GM12878 (cell line): ENCODE results near the gene SDCCAG8. TPM values are rescaled to one million over a fixed set of nuclear protein-coding genes. Genes with fewer than 3 reads are reported as not detected.

Experiments
- ATAC-seq: fragments of 200-7000 bp; cut with Tn5 transposase; 3 replicates; pipeline ENCODE4 v1.9.1; 2020; ENCODE audit warnings: mild to moderate bottlenecking, moderate library complexity
- BruUV-seq: library from RNA; stranded (reverse); fragments of 400-500 nt; replicated peaks from 2 replicates; lab custom pipeline; 2021; lab: Mats Ljungman, UMichigan
- CTCF ChIA-PET: fragments of 300-600 bp; sonication (Branson Sonifier 250); formaldehyde crosslinking; extraction: SDS; loops from one replicate; lab custom pipeline; 2021; ENCODE audit warnings: inconsistent platforms; lab: Yijun Ruan, JAX
- POLR2A ChIA-PET: fragments of 350-600 bp; formaldehyde crosslinking; extraction: SDS; loops from one replicate; lab custom pipeline; 2021; ENCODE audit warnings: inconsistent platforms; lab: Charles Lee
- RAD21 ChIA-PET: fragments of 300-600 bp; sonication (Branson Sonifier 250); formaldehyde crosslinking; loops from one replicate; lab custom pipeline; 2023; ENCODE audit warnings: antibody characterized with exemption; ENCODE audit not compliant: unreplicated experiment; lab: Charles Lee
- SMC1A ChIA-PET: fragments of 300-600 bp; sonication (Branson Sonifier 250); formaldehyde crosslinking; loops from one replicate; lab custom pipeline; 2023; ENCODE audit not compliant: unreplicated experiment, uncharacterized antibody; lab: Charles Lee
- DNase-seq: peaks from one replicate; pipeline ENCODE4 v3.0.0-alpha.2; 2011; ENCODE audit warnings: low read depth, low spot score
- FAIRE-seq: peaks from 3 replicates; lab custom pipeline; 2011; peaks lifted over from hg19 to GRCh38; lab: Jason Lieb, UNC
- H2AFZ ChIP-seq: 2 replicates; pipeline ENCODE4 v1.6.0; 2011; ENCODE audit warnings: low read depth, low read length, control low read depth; ENCODE audit not compliant: control insufficient read depth
- H3K27ac ChIP-seq: 2 replicates; pipeline ENCODE4 v1.5.1; 2011; ENCODE audit warnings: control low read depth; ENCODE audit not compliant: control insufficient read depth, insufficient read depth
- H3K27me3 ChIP-seq, 2 experiments: replicated peaks in 1 of 2; 2 replicates each; pipeline versions ENCODE4 v1.6.0 to v1.6.1; 2011; ENCODE audit warnings: low read length in 1 of 2; ENCODE audit not compliant: control insufficient read depth in 2 of 2, insufficient read depth in 2 of 2
- H3K36me3 ChIP-seq, 2 experiments: 2 replicates each; pipeline ENCODE4 v1.5.1; 2011; ENCODE audit warnings: low read length in 1 of 2; ENCODE audit not compliant: control insufficient read depth in 2 of 2, insufficient read depth in 2 of 2
- H3K4me1 ChIP-seq: 2 replicates; pipeline ENCODE4 v1.6.1; 2011; ENCODE audit warnings: mild to moderate bottlenecking, low read length, moderate library complexity, mixed read lengths; ENCODE audit not compliant: control insufficient read depth, insufficient read depth
- H3K4me2 ChIP-seq: 2 replicates; pipeline ENCODE4 v1.6.0; 2011; ENCODE audit warnings: control low read depth; ENCODE audit not compliant: control insufficient read depth, insufficient read depth
- H3K4me3 ChIP-seq: fragments of 200-600 bp; sonication (generic); 2 replicates; pipeline ENCODE4 v1.5.1; 2016
- H3K79me2 ChIP-seq: 2 replicates; pipeline ENCODE4 v1.6.0; 2011; ENCODE audit warnings: low read length; ENCODE audit not compliant: control insufficient read depth, insufficient read depth
- H3K9ac ChIP-seq: 2 replicates; pipeline ENCODE4 v1.8.0; 2011; ENCODE audit warnings: low read length, control low read depth, mixed read lengths; ENCODE audit not compliant: control insufficient read depth, insufficient read depth
- H3K9me3 ChIP-seq: replicated peaks from 3 replicates; pipeline ENCODE4 v1.5.1; 2011; ENCODE audit warnings: mild to moderate bottlenecking, low read length; ENCODE audit not compliant: control insufficient read depth, insufficient read depth
- H4K20me1 ChIP-seq: 2 replicates; pipeline ENCODE4 v1.6.0; 2011; ENCODE audit not compliant: control insufficient read depth, insufficient read depth
- BCL11A ChIP-seq: IDR thresholded peaks from 2 replicates; pipeline ENCODE4 v1.6.1; 2011; ENCODE audit warnings: low read depth, low read length
- EGR1 ChIP-seq, 2 experiments: IDR thresholded peaks; 1 replicate in 1 of 2; 2 replicates in 1 of 2; pipeline ENCODE4 v1.6.1; 2011 to 2012; ENCODE audit warnings: low read depth in 2 of 2, low read length in 2 of 2, borderline replicate concordance in 1 of 2, mild to moderate bottlenecking in 1 of 2, moderate library complexity in 1 of 2
- FOXK2 ChIP-seq: fragments of 450-650 bp; IDR thresholded peaks from 2 replicates; pipeline ENCODE4 v1.6.1; 2017; ENCODE audit warnings: mild to moderate bottlenecking, moderate library complexity
- GABPA ChIP-seq: IDR thresholded peaks from 2 replicates; pipeline ENCODE4 v1.6.1; 2014; ENCODE audit warnings: antibody characterized with exemption, low read depth, mild to moderate bottlenecking, inconsistent platforms
- HDGF ChIP-seq: fragments of 450-650 bp; IDR thresholded peaks from 2 replicates; pipeline ENCODE4 v1.6.1; 2016; ENCODE audit warnings: antibody characterized with exemption
- MTA3 ChIP-seq: IDR thresholded peaks from 2 replicates; pipeline ENCODE4 v1.6.1; 2012; ENCODE audit warnings: low read length, inconsistent platforms, borderline replicate concordance
- MXI1 ChIP-seq: fragments of 150-350 bp; IDR thresholded peaks from 2 replicates; pipeline ENCODE4 v1.6.1; 2011; ENCODE audit warnings: low read depth, mild to moderate bottlenecking, inconsistent platforms, low read length, improper control_type of control experiment
- NFIC ChIP-seq: IDR thresholded peaks from 2 replicates; pipeline ENCODE4 v1.6.1; 2012; ENCODE audit warnings: low read depth, mild to moderate bottlenecking, inconsistent platforms, low read length, moderate library complexity
- NR2F1 ChIP-seq: fragments of 450-650 bp; conservative IDR thresholded peaks from 2 replicates; pipeline ENCODE4 v1.6.1; 2017; ENCODE audit warnings: mild to moderate bottlenecking
- RAD21 ChIP-seq: IDR thresholded peaks from 2 replicates; pipeline ENCODE4 v1.6.1; 2011; ENCODE audit warnings: mild to moderate bottlenecking, low read depth, low read length, moderate library complexity; ENCODE audit not compliant: insufficient read depth
- SP1 ChIP-seq: IDR thresholded peaks from one replicate; pipeline ENCODE4 v1.6.1; 2011; ENCODE audit warnings: low read depth, low read length
- TARDBP ChIP-seq: IDR thresholded peaks from 2 replicates; pipeline ENCODE4 v1.6.1; 2016; ENCODE audit warnings: borderline replicate concordance
- TCF12 ChIP-seq: IDR thresholded peaks from 2 replicates; pipeline ENCODE4 v1.6.1; 2011; ENCODE audit warnings: low read depth, mild to moderate bottlenecking, low read length
- ZNF384 ChIP-seq: IDR thresholded peaks from 2 replicates; pipeline ENCODE4 v1.6.1; 2012; ENCODE audit warnings: low read depth, mild to moderate bottlenecking, low read length, improper control_type of control experiment, borderline replicate concordance
- WGBS: methylation state at CpG from one replicate; pipeline ENCODE4 v1.1.6; 2016; ENCODE audit warnings: low lambda C conversion rate; ENCODE audit not compliant: insufficient replicate concordance, insufficient coverage; ENCODE audit errors: missing lambda C conversion rate; 5-methylcytosine and 5-hydroxymethylcytosine counted together
- in situ Hi-C: fragments of 300-500 bp; cut with MboI; formaldehyde crosslinking; loops from 9 replicates; pipeline ENCODE4 v1.14.3; 2018; ENCODE audit warnings: mixed read lengths
- intact Hi-C: fragments of 100-400 bp; cut with micrococcal nuclease; formaldehyde crosslinking; loops from one replicate; pipeline ENCODE4 v1.14.2; 2022; ENCODE audit not compliant: unreplicated experiment
- polyA plus RNA-seq, 11 experiments: library from polyadenylated mRNA; depleted of rRNA in 4 of 11; unstranded in 6 of 11; stranded (reverse) in 5 of 11; fragments of >200 nt; fragmentation: Nextera tagmentation in 4 of 11; fragmentation: Illumina TruSeq in 1 of 11; extraction: Ambion mirVana in 4 of 11; extraction: Trizol in 1 of 11; gene quantifications; 1 replicate in 1 of 11; 2 replicates in 10 of 11; pipeline versions ENCODE4 v1.2.1 to v1.2.3, GENCODE V29; 2011 to 2016; ENCODE audit warnings: inconsistent platforms in 2 of 11, missing spikeins in 2 of 11, low read depth in 1 of 11
- total RNA-seq, 4 experiments: library from RNA; depleted of rRNA in 3 of 4; stranded (reverse); fragments of >200 nt in 3 of 4; fragmentation: Illumina TruSeq in 1 of 4; extraction: Trizol in 1 of 4; gene quantifications; 2 replicates each; pipeline versions ENCODE4 v1.2.1 to v1.2.3, GENCODE V29; 2013 to 2021
- TF ChIP-seq, protein P1 (sequence below), 3 experiments: IDR thresholded peaks in 2 of 3; conservative IDR thresholded peaks in 1 of 3; 2 replicates each; pipeline ENCODE4 v1.5.1; 2011; ENCODE audit warnings: low read depth in 3 of 3, low read length in 3 of 3, mild to moderate bottlenecking in 3 of 3, control low read depth in 2 of 3, moderate library complexity in 2 of 3, inconsistent platforms in 1 of 3, mixed read lengths in 1 of 3; ENCODE audit not compliant: control insufficient read depth in 2 of 3, insufficient read depth in 1 of 3; ENCODE audit errors: extremely low read depth in 1 of 3
- TF ChIP-seq, protein P2 (sequence below): fragments of 450-650 bp; formaldehyde crosslinking; IDR thresholded peaks from 2 replicates; pipeline ENCODE4 v1.5.0; 2022; ENCODE audit warnings: mild to moderate bottlenecking, missing genetic modification characterization
- TF ChIP-seq, protein P3 (sequence below): IDR thresholded peaks from 2 replicates; pipeline ENCODE4 v1.6.1; 2011; ENCODE audit warnings: borderline replicate concordance, low read depth, mild to moderate bottlenecking, moderate library complexity, low read length; ENCODE audit not compliant: insufficient read depth, poor library complexity, severe bottlenecking

The SDCCAG8 gene
- total and polyA plus RNA-seq, 10 of the 15 experiments (the other 5 are each of a cell fraction or from before 2014, with no cell fraction given): 15.0 to 25.6 (median 20.6) TPM

GRCh38 chr1:243320224-243320623, 64.4 kb downstream of the SDCCAG8 start:
- ATAC-seq: no peak
- no peak for FAIRE-seq
- ChIA-PET CTCF (interaction anchor here (1.2 kb wide), 1 partner anchor 22 kb away, joined by 3 read pairs; no protein-coding TSS in a partner anchor), SMC1A (no interaction called here), POLR2A (no interaction called here), RAD21 (no interaction called here)
- no peaks in the 10 kb centered on the region for H3K9me3 ChIP-seq
- H3K4me2 ChIP-seq: no peak overlapping the region
- no peaks in the 10 kb centered on the region for H3K27me3 ChIP-seq
- peaks cover 0 to 9% of the 10 kb centered on the region in 2 experiments; a peak in 1 of 4 replicates for H3K36me3 ChIP-seq
- H3K27ac ChIP-seq: no peak overlapping the region
- no peak for DNase-seq
- in situ Hi-C loops: loop anchor here (10.0 to 25.0 kb wide), 2 partner anchors 533 to 855 kb away; no protein-coding TSS in a partner anchor
- H4K20me1 ChIP-seq: no peaks in the 10 kb centered on the region
- peaks cover 13% of the 10 kb centered on the region for H3K4me1 ChIP-seq
- no peak overlapping the region for H3K4me3 ChIP-seq
- 95% methylated on average over 7 of the region's 7 CpGs for WGBS
- no peak overlapping the region for H3K9ac ChIP-seq
- intact Hi-C loops: loop anchor here (10.0 kb wide), 2 partner anchors 175 to 265 kb away; no protein-coding TSS in a partner anchor
- BruUV-seq: no TSS peak
- H2AFZ ChIP-seq: no peak overlapping the region
- H3K79me2 ChIP-seq: no peaks in the 10 kb centered on the region
- TF ChIP-seq NR2F1: no peak
- no peak for TF ChIP-seq NFIC
- no peak for TF ChIP-seq BCL11A
- TF ChIP-seq, protein P1, sequence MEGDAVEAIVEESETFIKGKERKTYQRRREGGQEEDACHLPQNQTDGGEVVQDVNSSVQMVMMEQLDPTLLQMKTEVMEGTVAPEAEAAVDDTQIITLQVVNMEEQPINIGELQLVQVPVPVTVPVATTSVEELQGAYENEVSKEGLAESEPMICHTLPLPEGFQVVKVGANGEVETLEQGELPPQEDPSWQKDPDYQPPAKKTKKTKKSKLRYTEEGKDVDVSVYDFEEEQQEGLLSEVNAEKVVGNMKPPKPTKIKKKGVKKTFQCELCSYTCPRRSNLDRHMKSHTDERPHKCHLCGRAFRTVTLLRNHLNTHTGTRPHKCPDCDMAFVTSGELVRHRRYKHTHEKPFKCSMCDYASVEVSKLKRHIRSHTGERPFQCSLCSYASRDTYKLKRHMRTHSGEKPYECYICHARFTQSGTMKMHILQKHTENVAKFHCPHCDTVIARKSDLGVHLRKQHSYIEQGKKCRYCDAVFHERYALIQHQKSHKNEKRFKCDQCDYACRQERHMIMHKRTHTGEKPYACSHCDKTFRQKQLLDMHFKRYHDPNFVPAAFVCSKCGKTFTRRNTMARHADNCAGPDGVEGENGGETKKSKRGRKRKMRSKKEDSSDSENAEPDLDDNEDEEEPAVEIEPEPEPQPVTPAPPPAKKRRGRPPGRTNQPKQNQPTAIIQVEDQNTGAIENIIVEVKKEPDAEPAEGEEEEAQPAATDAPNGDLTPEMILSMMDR (IDR thresholded peaks at IDR 0.05 in 2 of 3, conservative IDR thresholded peaks at IDR 0.05 in 1 of 3; ENCODE audit: control insufficient read depth in 2 of 3, extremely low read depth in 1 of 3, insufficient read depth in 1 of 3, low read depth in 3 of 3, low read length in 3 of 3): no peak
- TF ChIP-seq FOXK2: no peak
- TF ChIP-seq MXI1: no peak
- no peak for TF ChIP-seq ZNF384
- TF ChIP-seq GABPA: no peak
- TF ChIP-seq, protein P2, sequence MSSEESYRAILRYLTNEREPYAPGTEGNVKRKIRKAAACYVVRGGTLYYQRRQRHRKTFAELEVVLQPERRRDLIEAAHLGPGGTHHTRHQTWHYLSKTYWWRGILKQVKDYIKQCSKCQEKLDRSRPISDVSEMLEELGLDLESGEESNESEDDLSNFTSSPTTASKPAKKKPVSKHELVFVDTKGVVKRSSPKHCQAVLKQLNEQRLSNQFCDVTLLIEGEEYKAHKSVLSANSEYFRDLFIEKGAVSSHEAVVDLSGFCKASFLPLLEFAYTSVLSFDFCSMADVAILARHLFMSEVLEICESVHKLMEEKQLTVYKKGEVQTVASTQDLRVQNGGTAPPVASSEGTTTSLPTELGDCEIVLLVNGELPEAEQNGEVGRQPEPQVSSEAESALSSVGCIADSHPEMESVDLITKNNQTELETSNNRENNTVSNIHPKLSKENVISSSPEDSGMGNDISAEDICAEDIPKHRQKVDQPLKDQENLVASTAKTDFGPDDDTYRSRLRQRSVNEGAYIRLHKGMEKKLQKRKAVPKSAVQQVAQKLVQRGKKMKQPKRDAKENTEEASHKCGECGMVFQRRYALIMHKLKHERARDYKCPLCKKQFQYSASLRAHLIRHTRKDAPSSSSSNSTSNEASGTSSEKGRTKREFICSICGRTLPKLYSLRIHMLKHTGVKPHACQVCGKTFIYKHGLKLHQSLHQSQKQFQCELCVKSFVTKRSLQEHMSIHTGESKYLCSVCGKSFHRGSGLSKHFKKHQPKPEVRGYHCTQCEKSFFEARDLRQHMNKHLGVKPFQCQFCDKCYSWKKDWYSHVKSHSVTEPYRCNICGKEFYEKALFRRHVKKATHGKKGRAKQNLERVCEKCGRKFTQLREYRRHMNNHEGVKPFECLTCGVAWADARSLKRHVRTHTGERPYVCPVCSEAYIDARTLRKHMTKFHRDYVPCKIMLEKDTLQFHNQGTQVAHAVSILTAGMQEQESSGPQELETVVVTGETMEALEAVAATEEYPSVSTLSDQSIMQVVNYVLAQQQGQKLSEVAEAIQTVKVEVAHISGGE (CRISPR knock-in tag): no peak
- TF ChIP-seq, protein P3, sequence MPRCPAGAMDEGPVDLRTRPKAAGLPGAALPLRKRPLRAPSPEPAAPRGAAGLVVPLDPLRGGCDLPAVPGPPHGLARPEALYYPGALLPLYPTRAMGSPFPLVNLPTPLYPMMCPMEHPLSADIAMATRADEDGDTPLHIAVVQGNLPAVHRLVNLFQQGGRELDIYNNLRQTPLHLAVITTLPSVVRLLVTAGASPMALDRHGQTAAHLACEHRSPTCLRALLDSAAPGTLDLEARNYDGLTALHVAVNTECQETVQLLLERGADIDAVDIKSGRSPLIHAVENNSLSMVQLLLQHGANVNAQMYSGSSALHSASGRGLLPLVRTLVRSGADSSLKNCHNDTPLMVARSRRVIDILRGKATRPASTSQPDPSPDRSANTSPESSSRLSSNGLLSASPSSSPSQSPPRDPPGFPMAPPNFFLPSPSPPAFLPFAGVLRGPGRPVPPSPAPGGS: no peak
- no peak for TF ChIP-seq MTA3
- no peak for TF ChIP-seq TARDBP
- no peak for TF ChIP-seq EGR1 (IDR thresholded peaks at IDR 0.05; ENCODE audit: borderline replicate concordance in 1 of 2, low read depth in 2 of 2, low read length in 2 of 2)
- no peak for TF ChIP-seq RAD21
- TF ChIP-seq HDGF: no peak
- TF ChIP-seq SP1: no peak
- TF ChIP-seq TCF12: no peak
